Endothelial cell of umbilical vein (primary cell): Measurements from ENCODE around the gene VWA1. TPM values are rescaled to one million over a fixed set of nuclear protein-coding genes. Genes with fewer than 3 reads are reported as not detected.
A peak's percentile ranks its signal among the peaks of the same experiment; 100 is the strongest.

Experiments used
- BruUV-seq: library from RNA; stranded (reverse); fragments of 400-500 nt; replicated peaks from 2 replicates; lab custom pipeline; 2021; lab: Mats Ljungman, UMichigan
- CTCF ChIA-PET: fragments of 300-600, 350-600 bp; sonication (Branson Sonifier 250); formaldehyde crosslinking; loops from one replicate; lab custom pipeline; 2021; ENCODE audit warnings: antibody characterized with exemption, inconsistent platforms; lab: Charles Lee
- POLR2A ChIA-PET: fragments of 300-600, 350-600 bp; sonication (Branson Sonifier 250); formaldehyde crosslinking; loops from one replicate; lab custom pipeline; 2021; ENCODE audit warnings: antibody characterized with exemption, inconsistent platforms; lab: Charles Lee
- DNase-seq: peaks from one replicate; pipeline ENCODE4 v3.0.0-alpha.2; 2011; ENCODE audit warnings: low read depth, low spot score
- FAIRE-seq: peaks from 2 replicates; lab custom pipeline; 2011; peaks lifted over from hg19 to GRCh38; lab: Jason Lieb, UNC
- H2AFZ ChIP-seq: 2 replicates; pipeline ENCODE4 v1.6.0; 2012; ENCODE audit warnings: low read depth, low read length, control low read depth, inconsistent platforms
- H3K27ac ChIP-seq: 2 replicates; pipeline ENCODE4 v1.5.1; 2011; ENCODE audit warnings: low read depth, mild to moderate bottlenecking, control low read depth, low read length, moderate library complexity; ENCODE audit not compliant: insufficient read depth
- H3K27me3 ChIP-seq, 2 experiments: 2 replicates each; pipeline versions ENCODE4 v1.6.0 to v1.6.1; 2011; ENCODE audit warnings: low read length in 2 of 2, mixed read lengths in 1 of 2; ENCODE audit not compliant: control insufficient read depth in 2 of 2, insufficient read depth in 2 of 2
- H3K36me3 ChIP-seq, 2 experiments: 2 replicates in 1 of 2; 3 replicates in 1 of 2; pipeline ENCODE4 v1.5.1; 2011; ENCODE audit warnings: low read length in 2 of 2, mild to moderate bottlenecking in 1 of 2, moderate library complexity in 1 of 2; ENCODE audit not compliant: control insufficient read depth in 2 of 2, insufficient read depth in 2 of 2; ENCODE audit errors: extremely low read depth in 1 of 2
- H3K4me1 ChIP-seq: 3 replicates; pipeline ENCODE4 v1.5.1; 2011; ENCODE audit warnings: mild to moderate bottlenecking, low read length; ENCODE audit not compliant: control insufficient read depth, insufficient read depth; ENCODE audit errors: extremely low read depth
- H3K4me2 ChIP-seq: 2 replicates; pipeline ENCODE4 v1.6.1; 2011; ENCODE audit warnings: low read length, control low read depth, mixed read lengths; ENCODE audit not compliant: insufficient read depth
- H3K4me3 ChIP-seq, 3 experiments: fragments of 200-600 bp in 1 of 3; sonication (generic), shearing (Covaris generic) in 1 of 3; replicated peaks in 1 of 3; 2 replicates each; pipeline ENCODE4 v1.5.1; 2011 to 2016; ENCODE audit warnings: control low read depth in 3 of 3, low read length in 3 of 3, mild to moderate bottlenecking in 2 of 3, inconsistent platforms in 1 of 3, low read depth in 1 of 3, moderate library complexity in 1 of 3; ENCODE audit not compliant: insufficient read depth in 1 of 3
- H3K79me2 ChIP-seq: 2 replicates; pipeline ENCODE4 v1.6.0; 2012; ENCODE audit warnings: low read length, inconsistent platforms; ENCODE audit not compliant: control insufficient read depth, insufficient read depth
- H3K9ac ChIP-seq: replicated peaks from 2 replicates; pipeline ENCODE3; 2011; ENCODE audit warnings: low read length, control low read depth; ENCODE audit not compliant: insufficient read depth; ENCODE audit errors: extremely low read depth
- H3K9me1 ChIP-seq: replicated peaks from 3 replicates; pipeline ENCODE4 v1.6.0; 2011; ENCODE audit warnings: mild to moderate bottlenecking, low read length; ENCODE audit not compliant: control insufficient read depth, insufficient read depth; ENCODE audit errors: extremely low read depth
- H3K9me3 ChIP-seq: replicated peaks from 2 replicates; pipeline ENCODE4 v1.5.1; 2012; ENCODE audit warnings: low read length, inconsistent platforms; ENCODE audit not compliant: control insufficient read depth, insufficient read depth
- H4K20me1 ChIP-seq: replicated peaks from 2 replicates; pipeline ENCODE3; 2011; ENCODE audit warnings: mild to moderate bottlenecking, low read length; ENCODE audit not compliant: control insufficient read depth, insufficient read depth; ENCODE audit errors: extremely low read depth
- EZH2 ChIP-seq: IDR thresholded peaks from 2 replicates; pipeline ENCODE4 v1.6.1; 2012; ENCODE audit warnings: borderline replicate concordance, low read depth, mild to moderate bottlenecking, moderate library complexity, low read length, inconsistent platforms; ENCODE audit not compliant: severe bottlenecking
- GATA2 ChIP-seq: IDR thresholded peaks from 2 replicates; pipeline ENCODE4 v1.7.0; 2011; ENCODE audit warnings: low read depth, mild to moderate bottlenecking, moderate library complexity, mixed read lengths, low read length; ENCODE audit not compliant: insufficient read length, insufficient read depth
- JUN ChIP-seq: IDR thresholded peaks from 2 replicates; pipeline ENCODE4 v1.6.1; 2011; ENCODE audit warnings: borderline replicate concordance, low read depth; ENCODE audit not compliant: insufficient read length, insufficient read depth
- MYC ChIP-seq: IDR thresholded peaks from one replicate; pipeline ENCODE4 v1.6.1; 2011; ENCODE audit warnings: mild to moderate bottlenecking, low read depth, low read length
- POLR2A ChIP-seq: IDR thresholded peaks from 2 replicates; pipeline ENCODE4 v1.6.1; 2012; ENCODE audit warnings: low read depth, mild to moderate bottlenecking, control low read depth, low read length
- POLR2AphosphoS5 ChIP-seq: IDR thresholded peaks from 2 replicates; pipeline ENCODE4 v1.6.1; 2012; ENCODE audit warnings: low read depth, mild to moderate bottlenecking, control low read depth, low read length, moderate library complexity; ENCODE audit not compliant: insufficient read depth
- dilution Hi-C: fragments of 300-500 bp; cut with MboI; formaldehyde crosslinking; loops from one replicate; pipeline ENCODE4 v1.15.0; 2019; ENCODE audit warnings: low sequenced_read_pairs; ENCODE audit not compliant: extremely low pct_ligation_motif_present
- intact Hi-C: fragments of 100-400 bp; cut with micrococcal nuclease; formaldehyde crosslinking; loops from one replicate; pipeline ENCODE4 v1.10.0; 2022
- polyA plus RNA-seq, 4 experiments: library from polyadenylated mRNA; depleted of rRNA in 3 of 4; stranded (reverse) in 3 of 4; unstranded in 1 of 4; fragments of >200 nt; gene quantifications; 2 replicates each; pipeline versions ENCODE4 v1.2.1 to v1.2.3, GENCODE V29; 2011 to 2012; ENCODE audit warnings: missing spikeins in 1 of 4
- total RNA-seq: library from RNA; stranded (reverse); gene quantifications from 2 replicates; pipeline ENCODE4 v1.2.3, GENCODE V29; 2021

VWA1 gene
- total and polyA plus RNA-seq, 2 donors (not counting 3 experiments of a cell fraction or from before 2014, with no cell fraction given): 2.0 to 6.1 TPM

GRCh38 chr1:1391225-1391624 is 44.3 kb upstream of the VWA1 start:
- Histone ChIP-seq H3K9me1 (no peaks in the 10 kb centered on the region), H3K36me3 (peaks cover 42 to 59% of the 10 kb centered on the region in 2 experiments), H3K27me3 (no peaks in the 10 kb centered on the region), H3K27ac (no peak overlapping the region), H3K4me3 (no peak overlapping the region), H2AFZ (no peak overlapping the region), H3K9ac (no peak overlapping the region), H4K20me1 (no peaks in the 10 kb centered on the region), H3K9me3 (no peaks in the 10 kb centered on the region), H3K4me1 (no peaks in the 10 kb centered on the region), H3K79me2 (peaks cover 22% of the 10 kb centered on the region), H3K4me2 (no peak overlapping the region)
- TSS peak; percentile 1 for BruUV-seq
- dilution Hi-C loops: no loop called here
- intact Hi-C loops: no loop called here
- DNase-seq (no peak), FAIRE-seq (no peak)
- ChIA-PET CTCF (interaction anchor here (1.4 kb wide), 1 partner anchor 49 kb away, joined by 3 read pairs; no protein-coding TSS in a partner anchor), POLR2A (interaction anchor here (0.6 kb wide), 1 partner anchor 14 kb away, joined by 5 read pairs; no protein-coding TSS in a partner anchor)
- TF ChIP-seq EZH2: no peak
- TF ChIP-seq JUN: no peak
- no peak for TF ChIP-seq POLR2AphosphoS5
- TF ChIP-seq MYC: no peak
- no peak for TF ChIP-seq GATA2

GRCh38 chr1:1393014-1393413 is 42.5 kb upstream of the VWA1 start:
- Histone ChIP-seq H3K27me3 (no peaks in the 10 kb centered on the region), H3K4me2 (no peak overlapping the region), H3K9ac (no peak overlapping the region), H3K9me3 (no peaks in the 10 kb centered on the region), H4K20me1 (no peaks in the 10 kb centered on the region), H3K4me3 (no peak overlapping the region), H3K9me1 (no peaks in the 10 kb centered on the region), H3K36me3 (peaks cover 30 to 49% of the 10 kb centered on the region in 2 experiments), H3K4me1 (peaks cover 9% of the 10 kb centered on the region), H2AFZ (no peak overlapping the region), H3K79me2 (peaks cover 34% of the 10 kb centered on the region), H3K27ac (no peak overlapping the region)
- FAIRE-seq: no peak
- ChIA-PET POLR2A (no interaction called here), CTCF (no interaction called here)
- TF ChIP-seq GATA2: no peak
- TF ChIP-seq POLR2A: no peak
- dilution Hi-C loops (no loop called here), intact Hi-C loops (no loop called here)
- no peak for DNase-seq
- no TSS peak for BruUV-seq
